ENCODE measurements around the gene C1orf115.
"Not testable (repeated sequence)": the region's sequence is repeated elsewhere in the genome, so short reads cannot be mapped to it uniquely, and the experiment has no call there.

C1orf115 gene

GRCh38 chr1:220694866-220695382, 4.8 kb downstream of the C1orf115 start:
- no peak for DNase-seq (ENCODE audit: low read depth)

DNA sequence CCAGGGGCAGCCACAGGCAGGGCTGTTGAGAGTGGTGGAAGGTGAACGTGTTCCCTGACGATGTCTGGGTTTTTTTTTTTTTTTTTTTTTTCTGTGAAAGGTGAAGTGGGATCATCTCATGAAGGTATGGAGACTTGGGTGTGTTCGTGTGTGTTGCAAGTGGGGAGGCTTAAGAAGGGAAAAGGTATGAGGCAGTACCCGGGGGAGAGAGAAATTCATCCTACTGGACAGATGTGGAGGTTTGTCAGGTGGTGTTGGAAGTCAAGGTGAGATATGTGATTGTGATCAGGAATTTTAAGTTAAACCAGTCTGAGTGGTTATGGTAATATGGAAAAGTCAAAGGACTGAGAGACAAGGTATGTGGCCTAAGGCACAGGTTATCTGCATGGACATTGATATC, 5.3 kb downstream of the C1orf115 start:
- DNase-seq (ENCODE audit: low read depth) = no peak

DNA sequence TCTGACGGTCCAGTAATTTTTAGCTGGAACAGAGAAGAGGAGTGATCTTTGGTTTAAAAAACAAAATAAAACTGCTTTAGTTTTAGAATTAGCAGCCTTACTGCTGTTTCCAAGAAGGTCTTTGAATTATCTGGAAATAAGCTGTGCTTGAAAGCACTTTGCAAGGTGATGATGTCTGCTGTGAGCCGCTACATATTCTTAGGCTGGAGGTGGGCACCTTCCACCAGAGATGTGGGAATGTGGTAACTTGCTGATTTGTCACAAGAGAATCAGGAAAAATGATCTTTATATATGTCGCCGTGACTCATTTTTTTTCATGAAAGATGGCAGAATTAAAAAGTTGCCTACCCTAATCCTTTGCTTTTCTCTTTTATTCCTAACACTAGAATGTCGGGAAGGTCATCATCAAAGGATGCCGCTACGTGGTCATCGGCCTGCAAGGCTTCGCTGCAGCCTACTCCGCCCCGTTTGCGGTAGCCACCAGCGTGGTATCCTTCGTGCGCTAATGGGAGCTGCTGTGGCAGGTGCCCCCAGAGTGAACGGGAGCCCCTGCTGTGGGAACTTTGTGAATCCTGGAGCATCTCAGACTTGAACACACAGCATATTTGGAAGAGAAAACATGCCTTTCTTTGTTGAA, 6.2 kb downstream of the C1orf115 start:
- no peak for DNase-seq (ENCODE audit: low read depth)

GRCh38 chr1:220696863-220697231, 6.7 kb downstream of the C1orf115 start:
- DNase-seq (ENCODE audit: low read depth) = no peak

- DNase-seq (ENCODE audit: low read depth) = no peak
These were observed 7.2 kb downstream of the C1orf115 start for GRCh38 chr1:220697326-220697725.

DNA sequence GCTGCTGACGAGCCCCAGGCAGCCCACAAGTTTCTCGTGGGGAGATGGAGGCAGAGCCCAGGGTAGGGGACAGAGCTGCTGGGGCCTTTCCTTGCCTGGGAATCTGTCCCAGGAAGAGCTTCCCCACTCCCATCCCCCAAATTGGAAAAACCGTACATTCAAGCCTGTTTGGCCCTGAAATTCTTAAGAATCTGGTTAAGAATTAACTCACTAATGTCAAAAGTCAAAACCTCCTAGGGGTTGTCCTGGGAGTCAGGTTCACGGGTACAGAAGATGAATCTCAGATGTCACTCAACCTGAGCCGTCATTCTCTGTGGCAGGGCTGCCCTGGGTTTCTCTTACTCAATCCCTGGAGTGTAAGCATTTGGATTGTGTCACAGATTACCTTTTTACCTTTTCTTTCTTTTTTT, 8.4 kb downstream of the C1orf115 start:
- no peak for DNase-seq (ENCODE audit: low read depth)

- no peak for DNase-seq (ENCODE audit: low read depth)
These were observed 8.9 kb downstream of the C1orf115 start for GRCh38 chr1:220699044-220699443.

DNA sequence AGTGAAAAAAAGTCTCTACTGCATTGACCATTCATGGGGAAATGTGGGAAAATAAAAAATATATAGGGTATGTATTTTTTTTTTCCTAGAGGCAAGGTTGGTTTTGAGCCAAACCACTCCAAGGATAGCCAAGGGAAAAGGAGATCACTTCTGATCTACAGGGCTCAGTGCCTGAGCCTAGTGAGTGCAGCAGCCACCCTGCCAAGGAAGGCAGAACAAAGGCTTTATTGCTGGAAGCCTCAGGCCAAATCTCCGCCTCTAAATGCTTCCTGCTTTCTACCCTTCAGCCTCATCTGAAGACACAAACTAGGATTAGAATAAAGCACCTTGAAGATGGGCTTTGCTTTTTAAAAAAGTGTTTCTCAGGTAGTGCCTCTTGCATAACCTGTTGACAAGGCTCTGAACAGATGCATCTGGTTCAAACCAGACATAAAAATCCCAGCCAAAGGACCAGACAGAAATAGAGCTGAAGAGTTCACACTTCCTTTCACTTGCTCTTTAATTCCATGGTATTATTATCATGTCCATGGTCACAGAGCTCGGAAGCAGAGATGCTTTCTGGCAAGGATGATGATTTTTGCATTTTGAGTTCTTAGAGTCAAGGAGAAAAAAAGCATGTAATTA, 10.5 kb downstream of the C1orf115 start:
- no peak for DNase-seq (ENCODE audit: low read depth)

DNA sequence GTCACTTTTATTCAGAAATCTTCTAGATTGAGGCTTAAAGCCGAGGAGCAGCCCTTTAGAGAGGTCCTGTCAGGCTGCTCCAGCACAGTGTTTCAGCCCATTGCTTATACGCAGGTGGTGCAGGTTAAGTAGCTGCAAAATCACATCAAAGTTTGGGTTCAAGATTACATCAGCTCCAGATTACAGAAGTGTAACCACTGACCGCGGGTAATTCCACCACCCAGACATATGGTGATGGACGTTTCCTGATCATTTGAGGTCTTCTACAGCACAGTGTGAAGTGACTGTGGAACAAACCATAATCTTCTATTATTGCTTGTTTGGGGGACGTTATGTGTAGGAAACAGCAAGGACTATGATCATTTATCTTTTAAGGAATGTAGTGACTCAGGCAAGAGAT, 11.8 kb downstream of the C1orf115 start:
- DNase-seq (ENCODE audit: low read depth) = no peak

DNA sequence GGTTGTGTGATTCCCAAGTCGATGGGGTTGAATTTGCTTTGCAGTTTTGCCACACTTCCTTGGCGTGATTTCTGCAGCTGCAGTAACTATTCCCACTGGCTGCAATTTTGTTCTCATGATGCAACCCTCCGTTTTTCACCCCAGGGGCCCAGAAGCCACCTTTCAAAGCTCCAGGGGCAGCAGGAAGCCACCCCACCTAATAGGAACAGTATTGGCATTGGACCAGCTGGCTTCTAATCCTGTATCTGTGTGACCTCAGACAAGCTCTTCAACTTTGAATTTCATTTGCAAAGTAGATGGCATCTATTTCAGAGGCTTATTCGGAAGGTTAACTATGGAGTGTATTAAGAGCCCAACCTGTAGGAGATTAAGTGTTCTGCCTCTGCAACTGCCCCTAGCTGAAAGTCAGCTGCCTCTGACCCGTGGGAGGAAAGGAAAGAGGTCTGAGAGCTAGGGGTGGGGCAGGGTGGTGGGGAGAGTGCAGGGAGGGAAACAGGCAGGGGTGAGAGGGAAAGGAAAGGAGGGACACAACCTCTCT, 12.6 kb downstream of the C1orf115 start:
- DNase-seq (ENCODE audit: low read depth) = no peak

GRCh38 chr1:220703305-220703704, 13.1 kb downstream of the C1orf115 start:
- no peak for DNase-seq (ENCODE audit: low read depth)

DNA sequence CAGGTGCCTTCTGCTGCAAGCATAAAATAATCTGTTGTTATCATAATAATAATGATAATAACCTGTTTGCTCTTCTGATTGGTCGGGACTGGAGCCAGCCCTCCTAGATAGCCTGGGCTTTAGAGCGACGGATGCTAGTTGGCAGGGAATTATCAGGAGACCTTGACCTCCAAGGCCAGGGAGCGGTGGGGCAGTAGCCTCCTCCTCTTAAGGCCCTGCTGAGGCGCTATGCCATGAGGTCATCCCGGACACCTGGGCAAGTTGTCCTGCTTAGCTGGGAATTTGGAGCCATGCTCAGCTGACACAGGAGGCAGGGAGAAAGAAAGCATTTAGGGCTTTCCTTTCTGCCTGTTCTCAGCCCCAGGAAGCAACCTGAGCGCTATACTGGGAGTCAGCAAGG, 15.6 kb downstream of the C1orf115 start:
- DNase-seq (ENCODE audit: low read depth) = no peak

DNA sequence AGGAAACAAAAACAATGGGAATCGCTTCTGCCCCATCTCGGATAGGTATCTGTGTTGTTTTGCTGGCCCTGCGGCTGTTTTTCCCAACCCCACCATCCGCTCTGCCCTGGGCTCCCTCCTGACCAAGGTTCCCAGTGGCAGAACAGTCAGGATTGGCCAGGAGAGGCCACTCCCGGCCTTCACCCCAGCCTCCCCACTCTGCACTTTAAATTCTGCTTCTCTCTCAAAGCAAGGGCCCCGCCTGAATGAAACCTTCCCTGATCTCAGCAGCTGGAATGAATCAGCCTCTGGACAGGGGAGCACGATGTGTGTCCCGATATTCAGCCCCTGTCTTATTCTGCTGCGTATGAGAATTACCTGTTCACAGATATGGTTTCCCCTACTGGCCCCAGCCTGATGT, 16.3 kb downstream of the C1orf115 start:
- DNase-seq (ENCODE audit: low read depth) = no peak

DNA sequence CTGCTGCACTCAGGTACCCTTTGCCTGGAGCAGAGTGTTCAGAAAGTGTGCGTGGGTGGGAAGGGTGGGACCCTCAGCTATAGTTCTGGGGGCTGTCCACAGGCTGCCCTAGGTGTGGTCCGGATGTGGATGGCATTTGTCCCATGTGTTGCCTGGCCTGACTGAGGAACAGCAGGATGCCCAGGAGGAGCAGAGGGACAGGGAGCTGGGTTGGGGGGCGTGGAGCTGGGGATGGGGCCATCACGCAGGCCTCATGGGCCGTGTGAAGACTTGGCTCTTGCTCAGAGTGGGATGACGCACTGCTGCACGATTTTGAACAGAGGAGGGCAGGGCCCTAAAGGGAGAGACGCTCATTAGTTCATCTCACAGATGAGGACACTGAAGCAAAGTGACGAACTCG, 17.0 kb downstream of the C1orf115 start:
- no peak for DNase-seq (ENCODE audit: low read depth)

DNA sequence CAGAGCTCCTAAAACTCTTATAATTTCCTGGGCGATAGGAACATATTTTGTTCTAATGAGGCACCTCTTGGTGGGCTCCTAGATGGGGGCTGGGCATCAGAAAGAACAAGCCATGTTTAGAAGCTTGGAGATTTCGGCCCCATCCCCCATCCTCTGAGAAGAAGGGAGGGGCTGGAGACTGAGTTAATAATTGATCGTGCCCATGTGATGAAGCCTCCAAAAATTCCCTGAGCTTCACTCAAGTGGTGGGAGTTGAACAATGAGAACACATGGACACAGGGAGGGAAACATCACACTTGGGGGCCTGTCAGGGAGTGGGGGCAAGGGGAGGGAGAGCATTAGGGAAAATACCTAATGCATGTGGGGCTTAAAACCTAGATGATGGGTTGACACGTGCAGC, 18.1 kb downstream of the C1orf115 start:
- DNase-seq (ENCODE audit: low read depth) = no peak

GRCh38 chr1:220708936-220709801, 19.0 kb downstream of the C1orf115 start:
- no peak for DNase-seq (ENCODE audit: low read depth)

DNA sequence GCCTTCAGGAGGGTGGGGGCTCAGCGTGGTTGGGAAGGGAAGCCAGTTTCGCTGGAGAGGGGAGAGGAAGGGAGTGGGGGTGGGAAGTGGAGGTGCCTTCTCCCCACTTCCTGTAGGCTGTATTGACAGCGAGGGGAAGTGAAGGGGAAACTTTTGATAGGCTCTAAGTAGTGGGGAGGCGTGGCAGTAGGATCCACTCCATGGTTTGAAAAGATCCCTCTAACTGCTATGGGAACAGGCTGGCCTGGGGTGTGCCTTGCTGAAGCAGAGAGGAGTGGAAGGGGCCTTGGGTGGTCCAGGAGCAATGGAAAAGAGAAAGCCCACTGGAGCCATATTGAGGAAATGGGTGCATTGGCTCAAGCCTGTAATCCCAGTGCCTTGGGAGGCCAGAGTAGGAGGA, 20.2 kb downstream of the C1orf115 start:
- no peak for DNase-seq (ENCODE audit: low read depth)

GRCh38 chr1:220711056-220711809, 21.1 kb downstream of the C1orf115 start:
- no peak for DNase-seq (ENCODE audit: low read depth)

- DNase-seq (ENCODE audit: low read depth) = not testable (repeated sequence)
These were observed 25.8 kb downstream of the C1orf115 start for GRCh38 chr1:220715986-220716385.

DNA sequence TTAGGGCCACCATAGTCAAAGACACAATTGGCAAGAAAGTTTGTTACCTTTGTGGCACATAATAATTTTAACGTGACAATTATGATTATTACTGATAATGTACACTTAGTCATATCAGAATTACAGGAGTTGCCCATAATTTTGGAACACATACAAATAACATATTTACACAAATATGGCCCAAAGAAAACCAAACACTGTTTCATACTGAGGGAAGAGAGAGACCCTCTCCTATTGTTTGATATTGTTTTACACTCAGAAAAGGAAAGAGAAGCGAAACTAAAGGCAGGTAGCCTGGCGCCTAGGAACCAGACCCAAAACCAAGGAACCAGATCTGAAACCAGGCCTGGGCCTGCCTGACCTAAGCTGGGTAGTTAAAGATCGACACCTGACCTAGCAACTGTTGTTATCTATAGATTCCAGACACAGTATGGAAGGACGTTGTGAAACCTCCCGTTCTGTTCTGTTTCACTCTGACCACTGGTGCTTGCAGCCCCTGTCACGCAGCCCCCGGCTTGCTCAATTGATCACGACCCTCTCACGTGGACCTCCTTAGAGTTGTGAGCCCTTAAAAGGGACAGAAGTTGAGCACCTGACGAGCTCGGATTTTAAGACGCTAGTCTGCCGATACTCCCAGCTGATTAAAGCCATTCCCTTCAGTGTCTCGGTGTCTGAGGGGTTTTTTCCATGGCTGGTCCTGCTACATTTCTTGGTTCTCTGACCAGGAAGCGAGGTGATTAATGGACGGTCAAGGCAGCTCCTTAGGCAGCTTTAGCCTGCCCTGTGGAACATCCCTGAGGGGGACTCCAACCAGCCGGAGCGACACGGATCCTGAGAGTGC, 27.9 kb downstream of the C1orf115 start:
- no peak for DNase-seq (ENCODE audit: low read depth)

DNA sequence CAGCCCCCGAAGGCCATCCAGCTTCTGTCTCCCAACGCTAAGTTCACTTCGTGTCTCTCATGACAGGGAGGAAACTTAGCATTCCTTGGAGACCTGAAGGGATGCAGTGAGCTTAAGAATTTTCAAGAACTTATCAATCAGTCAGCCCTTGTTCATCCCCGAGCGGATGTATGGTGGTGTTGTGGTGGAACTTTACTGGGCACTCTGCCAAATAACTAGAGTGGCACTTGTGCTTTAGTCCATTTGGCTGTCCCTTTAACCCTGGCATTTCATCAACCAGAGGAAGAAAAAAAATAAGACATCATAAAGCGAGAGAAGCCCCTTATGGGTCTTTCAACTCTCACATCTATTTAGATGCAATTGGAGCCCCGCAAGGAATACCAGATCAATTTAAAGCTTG, 31.1 kb downstream of the C1orf115 start:
- DNase-seq (ENCODE audit: low read depth) = not testable (repeated sequence)
